GM19467 (cell line): Measurements from ENCODE around the gene RGS7.
"Not testable (repeated sequence)": the region's sequence is repeated elsewhere in the genome, so short reads cannot be mapped to it uniquely, and the experiment has no call there.

Experiments
- ATAC-seq: cut with Tn5 transposase; IDR thresholded peaks from one replicate; pipeline ENCODE4 v1.9.1; 2021; ENCODE audit warnings: mild to moderate bottlenecking, moderate library complexity; ENCODE audit not compliant: unreplicated experiment

RGS7 gene

DNA sequence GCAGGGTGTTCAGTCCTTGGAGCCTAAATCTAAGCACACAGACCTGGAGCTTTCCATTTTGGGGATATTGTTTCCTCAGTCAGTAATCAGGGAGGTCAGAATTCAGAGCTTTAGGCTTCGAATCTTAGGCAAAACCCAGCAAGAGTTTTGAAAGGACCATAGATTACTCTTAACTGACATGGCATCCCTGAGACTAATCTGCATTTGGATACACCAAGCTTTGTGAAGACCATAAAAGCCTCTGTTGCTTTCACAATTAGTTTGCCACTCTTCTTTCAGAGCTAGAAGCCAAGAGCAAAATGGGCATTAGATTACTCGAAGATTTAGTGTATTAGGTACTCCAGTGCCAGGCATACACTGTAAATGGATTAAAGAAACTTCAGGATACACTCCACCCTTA, 613.3 kb downstream of the RGS7 start:
- ATAC-seq: no peak

DNA sequence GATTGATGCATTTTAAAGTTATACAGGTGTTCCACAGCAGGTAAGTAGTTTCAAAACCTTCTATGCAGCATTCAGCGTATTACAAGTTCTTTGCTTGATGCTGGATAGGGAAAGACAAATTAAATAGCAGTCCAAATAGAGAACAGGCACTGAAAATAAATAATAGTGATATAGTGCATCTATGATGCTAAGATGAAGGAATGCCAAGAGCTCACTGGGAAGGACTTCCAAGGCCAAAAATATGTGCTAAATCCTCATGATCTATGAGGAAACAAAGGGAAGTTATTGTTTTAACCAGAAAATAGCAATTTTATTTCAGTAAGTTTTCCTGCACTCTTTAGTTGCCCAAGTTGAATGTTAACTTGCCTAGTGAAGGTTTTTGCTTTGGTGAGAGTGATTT, 617.3 kb downstream of the RGS7 start:
- no peak for ATAC-seq

DNA sequence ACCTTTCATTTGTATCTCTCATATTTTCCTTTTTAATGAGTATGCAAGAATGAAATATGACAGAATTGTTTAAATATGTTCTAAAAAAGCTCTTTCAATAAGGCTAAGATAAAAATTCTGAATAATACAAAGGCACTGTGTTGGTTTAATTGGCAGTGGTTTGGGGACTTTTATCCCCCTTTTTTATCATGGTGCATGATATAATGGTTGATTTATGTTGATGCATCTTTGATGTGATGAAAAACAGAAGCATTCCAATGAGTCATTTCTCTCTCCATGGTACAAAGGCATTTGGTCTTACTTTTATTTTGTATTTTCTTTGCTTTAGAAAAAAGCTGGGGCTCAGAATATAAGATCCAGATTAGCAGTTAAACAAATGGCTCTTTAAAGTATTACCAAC, 617.9 kb downstream of the RGS7 start:
- no peak for ATAC-seq

DNA sequence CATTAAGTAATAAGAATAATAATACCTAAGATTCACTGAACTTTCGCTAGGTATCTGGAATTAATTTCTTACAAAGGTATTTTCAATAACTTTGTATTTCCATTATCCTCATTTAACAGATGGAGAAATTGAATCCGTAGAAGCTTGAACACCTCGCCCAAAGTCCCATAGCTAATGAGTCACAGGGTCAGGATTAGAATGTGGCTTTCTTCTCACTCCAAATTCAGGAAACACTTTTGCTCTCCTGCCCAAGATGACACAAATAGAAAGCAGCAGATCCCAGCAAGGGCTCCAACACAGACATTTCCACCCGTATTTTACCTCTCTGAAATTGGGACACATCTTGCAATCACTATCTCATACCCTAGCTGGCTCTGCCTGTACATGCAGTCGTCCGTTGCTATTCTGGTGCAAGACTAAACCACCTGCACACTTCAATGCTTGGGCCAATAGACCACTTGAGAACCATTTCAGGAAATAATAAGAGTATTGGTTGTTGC, 619.2 kb downstream of the RGS7 start:
- ATAC-seq: no peak

DNA sequence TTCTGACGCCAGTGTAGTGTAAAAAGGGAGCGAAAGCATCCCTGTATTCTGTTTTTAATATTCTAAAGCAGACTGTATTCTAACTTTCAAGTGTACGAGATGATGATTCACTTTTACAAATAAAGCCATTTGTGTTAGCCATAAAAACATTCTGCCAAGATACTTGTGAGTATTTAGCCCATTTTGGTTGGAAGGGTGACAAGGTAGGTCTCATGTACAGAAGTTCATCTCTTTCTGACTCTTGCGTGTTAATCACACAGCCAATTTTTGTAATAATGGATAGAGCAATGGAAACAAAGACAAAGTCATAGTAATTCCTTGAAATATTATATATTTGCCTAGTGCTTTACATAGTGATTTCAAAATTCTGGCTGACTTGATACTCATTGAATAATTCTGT, 619.7 kb downstream of the RGS7 start:
- no peak for ATAC-seq

DNA sequence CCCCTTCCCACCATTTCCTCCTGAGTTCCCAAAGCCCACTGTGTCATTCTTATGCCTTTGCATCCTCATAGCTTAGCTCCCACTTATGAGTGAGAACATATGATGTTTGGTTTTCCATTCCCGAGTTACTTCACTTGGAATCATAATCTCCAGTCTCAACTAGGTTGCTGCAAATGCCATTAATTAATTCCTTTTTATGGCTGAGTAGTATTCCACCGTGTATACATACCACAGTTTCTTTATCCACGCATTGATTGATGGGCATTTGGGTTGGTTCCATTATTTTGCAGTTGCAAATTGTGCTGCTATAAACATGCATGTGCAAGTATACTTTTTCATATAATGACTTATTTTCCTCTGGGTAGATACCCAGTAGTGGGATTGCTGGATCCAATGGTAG, 622.3 kb downstream of the RGS7 start:
- not testable (repeated sequence) for ATAC-seq

DNA sequence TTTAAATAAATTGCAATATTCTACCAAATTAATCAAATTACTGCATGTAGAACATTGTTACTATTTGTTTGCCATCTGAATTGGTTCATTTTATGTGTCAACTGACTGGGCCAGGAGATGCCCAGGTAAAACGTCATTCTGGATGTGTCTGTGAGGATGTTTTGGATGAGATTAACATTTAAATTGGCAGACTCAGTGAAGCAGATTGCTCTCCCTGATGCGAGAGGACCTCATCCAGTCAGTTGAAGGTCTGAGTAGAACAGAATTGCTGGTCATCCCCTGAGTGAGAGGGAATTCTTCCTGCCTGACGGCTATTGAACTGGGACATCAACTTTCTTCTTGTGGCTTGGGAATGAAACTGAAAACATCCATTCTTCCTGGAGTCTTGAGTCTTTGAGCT, 623.0 kb downstream of the RGS7 start:
- ATAC-seq: no peak

DNA sequence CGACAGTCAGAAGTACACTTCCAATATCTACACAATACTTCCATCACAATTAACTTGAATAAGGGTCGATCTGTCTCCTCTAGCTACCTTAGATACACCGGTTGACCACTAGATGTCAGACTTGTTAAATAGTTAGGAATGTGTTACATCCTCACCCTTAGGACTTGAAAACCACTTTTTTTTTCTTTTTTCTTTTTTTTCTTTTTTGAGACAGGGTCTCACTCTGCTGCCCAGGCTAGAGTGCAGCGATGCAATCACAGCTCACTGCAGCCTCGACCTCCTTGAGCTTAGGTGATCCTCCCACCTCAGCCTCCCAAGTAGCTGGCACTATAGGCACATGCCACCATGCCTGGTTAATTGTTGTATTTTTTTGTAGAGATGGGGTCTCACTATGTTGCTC, 624.6 kb downstream of the RGS7 start:
- peak; percentile 93 for ATAC-seq
